Skeletal muscle satellite cell (primary cell): Measurements from ENCODE around the gene MARK3.

ENCODE experiments used
- H3K27me3 ChIP-seq: 2 replicates; pipeline ENCODE4 v1.7.0; 2013; ENCODE audit warnings: low read length; ENCODE audit not compliant: control insufficient read depth, insufficient read depth
- H3K36me3 ChIP-seq: 2 replicates; pipeline ENCODE4 v1.7.0; 2013; ENCODE audit warnings: mild to moderate bottlenecking, control low read depth, low read length; ENCODE audit not compliant: insufficient read depth
- H3K4me1 ChIP-seq: 2 replicates; pipeline ENCODE4 v1.7.0; 2013; ENCODE audit warnings: low read length; ENCODE audit not compliant: control insufficient read depth, insufficient read depth
- H3K4me2 ChIP-seq: 2 replicates; pipeline ENCODE4 v1.7.0; 2013; ENCODE audit warnings: mild to moderate bottlenecking, low read length
- H3K4me3 ChIP-seq: 2 replicates; pipeline ENCODE4 v1.7.0; 2013; ENCODE audit warnings: low read length
- H3K9ac ChIP-seq: 2 replicates; pipeline ENCODE4 v1.7.0; 2013; ENCODE audit warnings: mild to moderate bottlenecking, low read depth, low read length, moderate library complexity
- H3K9me3 ChIP-seq: replicated peaks from 2 replicates; pipeline ENCODE4 v1.7.0; 2013; ENCODE audit warnings: mild to moderate bottlenecking, control low read depth, low read length

The MARK3 gene

DNA sequence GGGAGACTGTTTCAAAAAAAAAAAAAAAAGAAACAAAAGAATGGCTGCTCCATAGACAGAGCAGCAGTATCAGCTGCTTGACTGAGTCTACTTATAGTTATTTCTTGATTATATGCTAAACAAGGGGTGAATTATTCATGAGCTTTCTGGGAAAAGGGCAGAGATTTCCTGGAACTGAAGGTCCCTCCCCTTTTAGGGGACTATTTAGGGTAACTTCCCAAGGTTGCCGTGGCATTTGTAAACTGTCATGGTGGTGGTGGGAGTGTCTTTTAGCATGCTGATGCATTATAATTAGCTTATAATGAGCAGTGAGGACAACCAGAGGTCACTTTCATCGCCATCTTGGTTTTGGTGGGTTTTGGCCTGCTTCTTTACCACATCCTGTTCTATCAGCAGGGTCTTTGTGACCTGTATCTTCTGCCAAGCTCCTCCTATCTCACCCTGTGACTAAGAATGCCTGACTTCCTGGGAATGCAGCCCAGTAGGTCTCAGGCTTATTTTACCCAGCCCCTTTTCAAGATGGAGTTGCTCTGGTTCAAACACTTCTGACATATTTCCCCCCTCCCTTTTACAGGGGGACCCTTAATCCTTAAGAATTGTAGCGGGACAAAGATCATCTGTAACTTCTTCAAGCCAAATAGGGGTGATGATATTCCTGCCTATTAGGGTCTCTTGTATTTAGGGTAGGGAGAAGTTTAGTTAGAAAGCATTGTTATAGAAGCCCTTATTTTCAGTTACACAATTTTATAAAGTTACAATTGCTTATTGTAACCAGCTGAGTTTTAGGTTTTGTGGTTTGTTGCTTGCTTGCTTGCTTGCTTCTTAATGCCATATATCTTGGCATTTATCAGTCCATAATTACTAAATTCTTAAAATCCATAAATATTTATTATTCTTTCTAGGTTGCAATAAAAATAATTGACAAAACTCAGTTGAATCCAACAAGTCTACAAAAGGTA, 42.5 kb downstream of the MARK3 start:
- H3K27me3 ChIP-seq: no peaks in the 10 kb centered on the region
- no peak overlapping the region for H3K9ac ChIP-seq
- H3K4me3 ChIP-seq: no peak overlapping the region
- H3K36me3 ChIP-seq: no peaks in the 10 kb centered on the region
- no peak overlapping the region for H3K4me2 ChIP-seq
- no peaks in the 10 kb centered on the region for H3K9me3 ChIP-seq
- H3K4me1 ChIP-seq: peaks cover 19% of the 10 kb centered on the region

DNA sequence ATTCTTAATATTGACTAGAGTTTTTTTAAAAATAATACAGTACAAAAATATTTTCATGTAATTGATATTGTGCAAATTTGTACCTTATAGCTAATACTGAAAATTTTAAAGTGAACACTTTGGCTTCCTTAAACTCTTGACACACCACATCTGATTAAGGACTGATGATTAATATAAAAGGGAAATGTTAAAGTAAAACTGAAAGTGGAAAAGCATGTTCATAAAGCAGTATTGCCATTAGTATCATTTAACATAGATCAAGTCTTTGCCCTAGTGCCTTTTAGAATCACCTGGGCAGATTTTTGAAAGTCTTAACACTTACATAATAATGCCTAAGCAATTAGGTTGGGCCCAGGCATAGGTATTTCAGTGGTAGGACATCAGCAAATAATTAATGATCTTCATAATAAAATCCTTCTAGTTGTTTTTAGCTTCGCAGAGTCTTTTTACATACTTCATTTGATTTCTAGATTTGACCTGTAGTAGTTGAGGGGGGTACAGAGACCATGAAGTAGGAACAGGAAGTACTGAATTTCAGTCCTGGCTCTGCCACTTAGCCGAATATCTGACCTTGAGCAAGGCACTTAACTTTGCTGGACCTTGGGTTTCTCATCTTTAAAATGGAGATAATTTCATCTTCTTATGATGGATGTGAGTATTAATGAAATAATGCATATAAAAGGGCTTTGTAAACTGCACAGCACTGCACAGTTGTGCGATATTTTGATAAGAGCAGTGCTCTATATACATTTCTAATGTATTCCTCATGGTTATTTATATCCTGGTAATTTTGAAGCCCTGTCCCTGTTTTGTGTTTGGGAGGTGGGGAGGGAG, 43.7 kb downstream of the MARK3 start:
- no peaks in the 10 kb centered on the region for H3K9me3 ChIP-seq
- no peaks in the 10 kb centered on the region for H3K27me3 ChIP-seq
- H3K36me3 ChIP-seq: peaks cover 2% of the 10 kb centered on the region
- no peak overlapping the region for H3K9ac ChIP-seq
- H3K4me2 ChIP-seq: no peak overlapping the region
- peaks cover 9% of the 10 kb centered on the region for H3K4me1 ChIP-seq
- no peak overlapping the region for H3K4me3 ChIP-seq

DNA sequence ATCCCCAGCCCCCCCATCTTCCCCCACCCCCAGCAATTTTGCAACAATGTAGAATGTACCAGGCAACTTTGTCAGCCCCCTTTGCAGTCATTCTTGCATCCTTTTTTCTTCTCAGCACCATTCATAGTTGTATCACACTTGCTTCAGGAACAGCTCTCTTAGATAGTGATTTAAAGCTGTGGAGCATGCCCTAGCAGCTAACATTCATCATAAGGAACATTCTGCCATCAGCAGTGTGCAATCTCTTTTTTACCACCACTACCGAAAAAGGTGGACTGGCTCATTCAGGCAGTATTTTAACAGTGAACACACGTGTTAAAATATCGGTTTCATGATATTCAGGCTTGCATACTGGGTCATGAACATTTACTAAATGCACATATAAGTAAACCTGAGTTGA, 45.1 kb downstream of the MARK3 start:
- Histone ChIP-seq H3K4me3 (no peak overlapping the region), H3K4me1 (peaks cover 9% of the 10 kb centered on the region), H3K27me3 (no peaks in the 10 kb centered on the region), H3K4me2 (no peak overlapping the region), H3K9me3 (no peaks in the 10 kb centered on the region), H3K9ac (no peak overlapping the region), H3K36me3 (peaks cover 12% of the 10 kb centered on the region)

DNA sequence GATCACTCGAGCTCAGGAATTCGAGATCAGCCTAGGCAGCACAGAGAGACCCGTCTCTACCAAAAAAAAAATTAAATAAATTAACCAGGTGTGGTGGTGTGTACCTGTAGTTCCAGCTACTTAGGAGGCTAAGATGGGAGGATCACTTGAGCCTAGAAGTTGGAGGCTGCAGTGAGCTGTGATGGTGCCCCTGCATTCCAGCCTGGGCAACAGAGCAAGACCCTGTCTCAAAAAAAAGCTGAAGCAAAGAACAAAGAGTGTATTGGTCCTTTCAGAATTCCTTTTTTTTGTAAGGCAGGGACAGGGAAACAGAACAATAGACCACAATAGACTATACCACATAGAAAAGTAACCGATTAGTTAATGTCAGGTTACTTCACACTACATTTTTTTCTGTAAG, 47.4 kb downstream of the MARK3 start:
- Histone ChIP-seq H3K27me3 (no peaks in the 10 kb centered on the region), H3K9me3 (no peaks in the 10 kb centered on the region), H3K9ac (no peak overlapping the region), H3K4me2 (no peak overlapping the region), H3K4me1 (peaks cover 6% of the 10 kb centered on the region), H3K36me3 (peaks cover 12% of the 10 kb centered on the region), H3K4me3 (no peak overlapping the region)

DNA sequence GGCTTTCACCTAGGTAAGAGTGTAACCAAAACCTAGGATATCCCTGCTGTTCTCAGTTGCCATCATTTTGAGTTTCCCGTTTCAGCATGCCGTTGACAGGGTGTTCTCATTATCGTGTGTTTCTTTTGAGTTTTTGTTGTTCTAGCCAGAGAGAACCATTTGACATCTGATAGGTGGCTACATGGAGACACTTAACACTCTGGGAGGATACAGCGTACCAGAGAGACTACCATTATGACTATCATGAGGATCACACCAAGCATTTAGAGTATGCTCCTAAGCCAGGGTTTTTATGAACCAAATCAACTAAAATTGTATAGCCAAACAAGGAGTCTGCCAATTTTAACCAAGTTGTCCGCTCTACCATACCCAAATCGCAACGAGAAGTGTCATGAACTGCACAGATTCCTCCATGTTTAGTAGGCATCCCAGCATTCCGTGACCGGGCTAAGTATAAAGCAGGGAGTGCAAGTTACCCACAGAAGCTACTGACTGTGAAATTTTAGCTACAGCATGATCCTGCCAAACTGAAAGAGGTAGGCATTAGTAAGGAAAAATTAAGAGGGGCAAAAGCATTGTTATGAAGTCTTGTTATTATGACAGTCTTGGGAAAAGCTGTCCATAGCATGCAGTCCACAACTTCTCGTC, 48.8 kb downstream of the MARK3 start:
- Histone ChIP-seq H3K9ac (no peak overlapping the region), H3K9me3 (no peaks in the 10 kb centered on the region), H3K4me2 (no peak overlapping the region), H3K4me3 (no peak overlapping the region), H3K27me3 (no peaks in the 10 kb centered on the region), H3K4me1 (no peaks in the 10 kb centered on the region), H3K36me3 (peaks cover 18% of the 10 kb centered on the region)

DNA sequence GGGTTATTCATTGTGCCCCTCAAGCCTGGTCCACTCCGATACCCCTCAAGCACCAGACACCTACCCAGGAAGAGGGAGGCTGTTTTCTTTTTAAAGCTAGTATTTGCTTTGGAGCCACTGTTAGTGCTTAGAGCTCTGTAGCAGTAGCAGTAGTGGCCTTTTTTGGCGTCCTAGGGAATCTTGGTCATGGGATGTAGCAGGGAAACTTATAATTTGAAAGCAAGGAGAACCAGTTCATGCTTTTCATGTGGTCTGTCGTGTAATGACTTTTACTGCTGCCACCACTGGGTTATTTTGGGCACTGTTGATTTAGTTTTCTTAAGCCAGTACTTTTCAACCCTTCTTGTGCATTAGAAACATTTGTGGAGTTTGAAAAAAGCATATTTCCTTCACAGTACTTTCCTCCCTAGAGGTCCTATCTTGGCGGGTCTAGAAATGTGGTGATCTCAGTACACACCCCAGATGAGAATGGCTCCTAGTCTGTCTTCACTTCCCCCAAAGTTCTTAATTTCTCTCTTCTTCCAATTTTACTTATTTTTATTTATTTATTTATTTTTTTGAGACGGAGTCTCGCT, 49.7 kb downstream of the MARK3 start:
- Histone ChIP-seq H3K4me2 (no peak overlapping the region), H3K27me3 (no peaks in the 10 kb centered on the region), H3K4me3 (no peak overlapping the region), H3K9me3 (no peaks in the 10 kb centered on the region), H3K4me1 (no peaks in the 10 kb centered on the region), H3K36me3 (peaks cover 22% of the 10 kb centered on the region), H3K9ac (no peak overlapping the region)

DNA sequence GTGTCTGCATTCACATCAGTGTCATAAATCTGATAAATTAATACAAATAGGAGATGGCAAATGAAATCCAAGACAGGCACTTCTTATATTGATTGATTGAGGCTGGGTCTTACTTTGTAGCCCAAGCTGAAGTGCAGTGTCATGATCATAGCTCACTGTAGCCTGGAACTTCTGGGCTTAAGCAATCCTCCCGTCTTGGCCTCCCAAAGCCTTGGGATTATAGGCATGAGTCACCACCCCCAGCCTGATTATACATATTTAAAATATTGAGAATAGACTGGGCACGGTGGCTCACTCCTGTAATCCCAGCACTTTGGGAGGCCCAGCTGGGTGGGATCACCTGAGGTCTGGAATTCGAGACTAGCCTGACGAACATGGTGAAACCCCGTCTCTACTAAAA, 51.3 kb downstream of the MARK3 start:
- Histone ChIP-seq H3K4me2 (no peak overlapping the region), H3K27me3 (no peaks in the 10 kb centered on the region), H3K4me3 (no peak overlapping the region), H3K36me3 (peaks cover 30% of the 10 kb centered on the region), H3K4me1 (no peaks in the 10 kb centered on the region), H3K9me3 (no peaks in the 10 kb centered on the region), H3K9ac (no peak overlapping the region)

DNA sequence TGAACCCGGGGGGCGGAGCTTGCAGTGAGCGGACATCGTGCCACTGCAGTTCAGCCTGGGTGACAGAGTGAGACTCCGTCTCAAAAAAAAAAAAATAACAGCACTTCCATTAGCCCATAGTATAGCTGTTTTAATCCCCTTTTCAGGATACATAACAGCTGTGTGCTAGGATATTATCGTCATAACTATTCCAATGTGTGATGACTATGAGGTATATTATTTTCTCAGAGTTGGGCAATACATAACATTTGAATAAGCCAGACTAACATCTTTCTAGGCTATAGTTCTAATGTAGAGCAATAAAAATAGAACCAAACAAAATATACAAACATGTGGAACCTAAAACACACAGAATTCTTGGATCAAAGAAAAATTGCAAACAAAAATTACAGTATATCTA, 57.1 kb downstream of the MARK3 start:
- Histone ChIP-seq H3K4me3 (no peak overlapping the region), H3K4me2 (no peak overlapping the region), H3K36me3 (peaks cover 29% of the 10 kb centered on the region), H3K9me3 (no peaks in the 10 kb centered on the region), H3K4me1 (no peaks in the 10 kb centered on the region), H3K27me3 (no peaks in the 10 kb centered on the region), H3K9ac (no peak overlapping the region)

DNA sequence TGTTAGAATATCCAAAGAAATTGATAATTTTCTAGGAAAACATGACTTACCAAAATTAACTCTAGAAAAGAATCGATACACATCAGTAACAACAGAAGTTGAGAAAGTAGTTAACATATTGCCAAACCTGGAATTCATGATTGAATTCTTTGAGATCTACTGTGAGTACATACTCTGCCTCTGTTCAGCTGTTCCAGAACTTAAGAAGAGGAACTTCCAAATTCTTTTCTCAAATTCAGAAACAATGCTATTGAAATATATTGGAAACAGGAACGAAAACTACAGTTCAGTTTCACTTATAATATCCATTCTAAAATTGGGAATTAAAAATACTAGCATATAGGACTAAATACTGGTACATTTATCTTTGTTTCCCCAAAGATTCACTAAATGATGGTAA, 57.9 kb downstream of the MARK3 start:
- Histone ChIP-seq H3K4me2 (no peak overlapping the region), H3K9ac (no peak overlapping the region), H3K4me1 (peaks cover 5% of the 10 kb centered on the region), H3K9me3 (no peaks in the 10 kb centered on the region), H3K4me3 (no peak overlapping the region), H3K27me3 (no peaks in the 10 kb centered on the region), H3K36me3 (peaks cover 29% of the 10 kb centered on the region)

DNA sequence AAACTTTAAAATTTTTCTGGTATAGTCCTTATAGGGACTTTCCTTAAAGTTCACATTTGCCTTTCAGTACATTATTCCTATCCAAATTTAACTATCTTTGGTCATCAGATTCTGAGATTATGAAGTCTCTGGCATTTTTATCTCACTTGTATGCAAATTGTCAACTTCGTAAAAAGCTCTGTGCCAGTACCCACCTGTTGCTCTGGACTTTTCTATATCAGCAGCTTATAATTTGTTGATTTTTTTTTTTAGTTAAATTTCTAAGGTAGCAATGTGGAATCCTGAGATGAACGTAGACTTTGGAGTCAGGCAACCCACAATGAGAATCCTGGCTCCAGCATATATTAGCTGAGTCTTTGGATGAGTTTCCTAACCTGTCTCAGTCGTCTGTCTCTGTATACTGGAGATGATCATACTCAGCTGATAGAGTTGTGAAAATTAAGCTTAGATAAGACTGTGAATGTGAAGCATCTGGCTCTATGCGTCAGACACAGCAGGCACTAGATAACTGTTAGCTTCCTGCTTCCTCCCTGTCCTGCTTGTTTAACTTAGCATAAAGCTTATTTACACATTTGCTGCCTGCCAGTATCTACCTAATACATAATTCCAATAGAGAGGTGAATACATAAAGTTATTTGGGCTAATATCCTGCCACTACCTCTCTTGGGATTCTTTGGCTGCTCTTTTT, 59.8 kb downstream of the MARK3 start:
- Histone ChIP-seq H3K9ac (no peak overlapping the region), H3K4me1 (peaks cover 5% of the 10 kb centered on the region), H3K36me3 (peaks cover 18% of the 10 kb centered on the region), H3K9me3 (no peaks in the 10 kb centered on the region), H3K4me2 (no peak overlapping the region), H3K27me3 (no peaks in the 10 kb centered on the region), H3K4me3 (no peak overlapping the region)
